OCI-LY3 (cell line): ENCODE results near the gene IFI30.

ENCODE experiments used
- EZH2phosphoT487 ChIP-seq: fragments of 200-600 bp; shearing (Covaris generic); IDR thresholded peaks from 2 replicates; pipeline ENCODE4 v1.6.1; 2018; ENCODE audit warnings: antibody characterized with exemption, mixed run types, low read depth
- TF ChIP-seq, protein P1 (sequence below): fragments of 200-600, 300-600 bp; sonication (generic); IDR thresholded peaks from 2 replicates; pipeline ENCODE4 v1.5.1; 2014; ENCODE audit warnings: antibody characterized with exemption, low read length, low read depth

- no peak for TF ChIP-seq EZH2phosphoT487
- TF ChIP-seq, protein P1, sequence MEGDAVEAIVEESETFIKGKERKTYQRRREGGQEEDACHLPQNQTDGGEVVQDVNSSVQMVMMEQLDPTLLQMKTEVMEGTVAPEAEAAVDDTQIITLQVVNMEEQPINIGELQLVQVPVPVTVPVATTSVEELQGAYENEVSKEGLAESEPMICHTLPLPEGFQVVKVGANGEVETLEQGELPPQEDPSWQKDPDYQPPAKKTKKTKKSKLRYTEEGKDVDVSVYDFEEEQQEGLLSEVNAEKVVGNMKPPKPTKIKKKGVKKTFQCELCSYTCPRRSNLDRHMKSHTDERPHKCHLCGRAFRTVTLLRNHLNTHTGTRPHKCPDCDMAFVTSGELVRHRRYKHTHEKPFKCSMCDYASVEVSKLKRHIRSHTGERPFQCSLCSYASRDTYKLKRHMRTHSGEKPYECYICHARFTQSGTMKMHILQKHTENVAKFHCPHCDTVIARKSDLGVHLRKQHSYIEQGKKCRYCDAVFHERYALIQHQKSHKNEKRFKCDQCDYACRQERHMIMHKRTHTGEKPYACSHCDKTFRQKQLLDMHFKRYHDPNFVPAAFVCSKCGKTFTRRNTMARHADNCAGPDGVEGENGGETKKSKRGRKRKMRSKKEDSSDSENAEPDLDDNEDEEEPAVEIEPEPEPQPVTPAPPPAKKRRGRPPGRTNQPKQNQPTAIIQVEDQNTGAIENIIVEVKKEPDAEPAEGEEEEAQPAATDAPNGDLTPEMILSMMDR = no peak
Measured at GRCh38 chr19:18140473-18140872, 33.1 kb upstream of the IFI30 start.
